HG03280 (cell line): Measurements from ENCODE around the gene ACTR1A.
A peak's percentile ranks its signal among the peaks of the same experiment; 100 is the strongest.
"Not testable (repeated sequence)": the region's sequence is repeated elsewhere in the genome, so short reads cannot be mapped to it uniquely, and the experiment has no call there.

ENCODE experiments used
- ATAC-seq: cut with Tn5 transposase; IDR thresholded peaks from one replicate; pipeline ENCODE4 v1.9.1; 2021; ENCODE audit warnings: mild to moderate bottlenecking, moderate library complexity; ENCODE audit not compliant: unreplicated experiment

Gene ACTR1A

DNA sequence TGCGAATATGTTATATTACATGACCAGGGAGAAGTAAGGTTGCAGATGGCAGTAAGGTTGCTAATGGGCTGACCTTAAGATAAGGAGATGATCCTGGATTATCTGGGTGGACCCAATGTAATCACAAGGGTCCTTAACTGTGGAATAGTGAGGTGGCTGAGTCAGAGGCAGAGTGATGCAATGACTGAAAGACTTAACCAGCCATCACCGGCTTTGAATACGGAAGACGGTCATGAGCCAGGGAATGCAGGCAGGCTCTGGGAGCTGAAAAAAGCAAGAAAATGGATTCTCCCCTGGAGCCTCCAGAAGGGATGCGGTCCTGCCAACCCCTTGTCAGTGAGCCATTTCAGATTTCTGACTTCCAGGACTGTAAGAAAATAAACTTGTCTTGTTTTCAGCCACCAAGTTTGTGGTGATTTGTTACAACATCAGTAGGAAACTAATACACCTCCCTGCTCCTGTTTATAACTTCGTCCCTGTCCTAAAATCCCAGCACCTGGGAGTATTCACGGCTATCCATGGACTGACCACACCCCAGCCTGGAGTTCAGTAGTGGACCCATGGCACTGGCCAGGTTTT is 46.5 kb downstream of the ACTR1A start:
- no peak for ATAC-seq

DNA sequence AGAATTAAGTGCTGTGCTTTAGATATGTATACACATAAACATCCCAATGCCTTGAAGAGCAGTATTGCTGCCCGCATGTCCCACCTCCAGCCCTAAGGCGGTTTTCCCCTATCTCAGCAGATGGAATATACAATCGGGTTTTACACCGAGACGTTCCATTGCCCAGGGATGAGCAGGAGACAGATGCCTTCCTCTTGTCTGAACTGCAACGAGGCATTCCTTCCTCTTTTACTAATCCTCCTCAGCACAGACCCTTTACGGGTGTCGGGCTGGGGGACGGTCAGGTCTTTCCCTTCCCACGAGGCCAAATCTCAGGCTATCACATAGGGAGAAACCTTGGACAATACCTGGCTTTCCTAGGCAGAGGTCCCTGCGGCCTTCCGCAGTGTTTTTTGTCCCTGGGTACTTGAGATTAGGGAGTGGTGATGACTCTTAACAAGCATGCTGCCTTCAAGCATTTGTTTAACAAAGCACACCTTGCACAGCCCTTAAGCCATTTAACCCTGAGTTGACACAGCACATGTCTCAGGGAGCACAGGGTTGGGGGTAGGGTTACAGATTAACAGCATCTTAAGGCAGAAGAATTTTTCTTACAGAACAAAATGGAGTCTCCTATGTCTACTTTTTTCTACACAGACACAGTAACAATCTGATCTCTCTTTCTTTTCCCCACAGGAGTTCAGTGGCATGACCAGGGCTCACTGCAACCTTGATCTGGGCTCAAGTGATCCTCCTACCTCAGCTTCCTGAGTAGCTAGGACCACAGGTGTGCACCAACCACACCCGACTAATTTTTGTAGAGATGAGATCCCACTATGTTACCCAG is 47.6 kb downstream of the ACTR1A start:
- not testable (repeated sequence) for ATAC-seq

DNA sequence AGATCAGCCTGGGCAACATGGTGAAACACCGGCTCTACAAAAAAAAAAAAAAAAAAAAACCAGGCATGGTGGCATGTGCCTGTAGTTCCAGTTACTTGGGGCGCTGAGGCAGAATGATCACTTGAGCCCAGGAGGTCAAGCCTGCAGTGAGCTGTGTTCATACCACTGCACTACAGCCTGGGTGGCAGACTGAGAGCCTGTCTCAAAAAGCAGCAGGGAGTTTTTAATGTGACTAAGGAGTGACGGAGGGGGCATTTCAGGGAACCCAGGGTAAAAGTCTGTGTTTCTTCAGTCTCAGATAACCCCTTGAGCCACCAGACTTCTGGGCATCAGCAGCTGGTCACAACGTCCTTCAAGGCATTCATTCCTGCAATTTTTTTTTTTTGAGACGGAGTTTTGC is 49.0 kb downstream of the ACTR1A start:
- no peak for ATAC-seq

DNA sequence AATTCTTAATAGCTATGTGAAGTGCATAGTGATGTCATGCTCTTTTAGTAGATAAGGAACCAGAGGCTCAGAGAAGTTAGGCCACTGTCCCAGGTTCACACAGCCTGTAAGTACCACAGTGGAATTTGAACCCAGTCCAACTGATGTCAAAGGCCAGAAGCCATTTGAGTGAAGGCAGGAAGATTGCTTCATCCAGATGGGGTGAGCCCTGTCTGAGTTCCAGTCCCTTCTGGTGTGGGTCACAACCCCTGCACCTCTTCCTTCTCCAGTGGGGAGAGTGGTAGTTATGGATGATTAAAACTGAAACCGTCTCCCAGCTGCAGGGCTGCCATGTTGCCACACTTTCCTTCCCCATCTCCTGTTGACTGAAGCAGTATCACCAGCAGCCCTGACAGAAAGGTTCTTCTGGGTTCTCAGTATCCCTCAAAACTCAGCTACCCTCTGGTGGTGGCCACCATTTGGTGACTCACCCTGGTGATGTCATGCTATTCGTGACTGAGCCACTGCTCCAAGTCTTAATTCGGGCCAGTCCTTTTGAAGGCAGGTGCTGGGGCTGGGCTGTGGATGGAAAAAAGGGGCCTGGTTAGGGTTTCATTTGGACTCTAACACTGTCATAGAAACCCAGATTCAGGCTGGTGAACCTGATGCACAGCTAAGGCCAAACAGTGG is 49.7 kb downstream of the ACTR1A start:
- ATAC-seq: no peak

DNA sequence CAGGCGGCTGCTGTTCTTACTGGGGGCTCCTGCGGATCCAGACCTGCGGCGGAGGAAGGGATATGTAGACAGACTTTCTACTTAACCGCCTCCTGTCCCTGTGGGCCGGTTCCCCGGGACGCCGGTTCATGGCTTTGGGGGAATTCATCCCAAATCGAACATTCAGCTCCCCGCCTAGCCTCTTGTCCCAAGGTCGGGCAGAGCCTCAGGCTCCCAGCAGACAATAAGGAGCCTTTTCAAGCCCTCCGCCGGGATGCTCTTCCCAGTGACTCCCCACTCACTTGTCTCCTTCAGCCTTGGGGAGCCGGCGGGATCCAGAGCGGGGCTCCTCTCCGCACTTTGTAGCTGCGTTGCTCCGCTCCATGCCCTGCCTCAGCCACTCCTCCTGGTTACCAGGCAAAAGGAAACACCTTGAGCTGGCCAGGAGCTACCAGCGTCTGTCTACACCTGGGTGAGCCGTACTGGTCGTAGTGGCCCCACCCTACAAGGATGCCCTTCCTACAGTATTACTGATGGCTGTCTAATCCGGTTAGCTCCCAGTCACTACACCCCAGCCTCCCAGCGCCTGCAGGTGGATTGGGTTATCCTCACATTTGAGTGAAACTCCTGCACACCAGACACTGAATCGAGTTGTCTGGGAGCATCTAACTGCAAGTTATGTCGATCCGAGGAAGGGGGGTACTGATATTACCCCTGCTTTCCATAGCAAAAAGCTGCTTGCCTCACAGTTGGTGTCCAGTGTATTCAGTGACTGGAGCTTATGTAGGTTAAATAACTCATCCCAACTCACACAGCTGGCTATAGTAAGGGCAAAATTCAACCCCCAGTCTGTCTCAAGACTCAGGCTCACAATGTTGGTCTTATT is 51.2 kb downstream of the ACTR1A start, which contains the start of gene C10orf95:
Gene C10orf95, minus strand, starts transcription at position 439 of the 865 bp plus-strand sequence. CDS start 450 bp downstream, outside the sequence.
- ATAC-seq: no peak

DNA sequence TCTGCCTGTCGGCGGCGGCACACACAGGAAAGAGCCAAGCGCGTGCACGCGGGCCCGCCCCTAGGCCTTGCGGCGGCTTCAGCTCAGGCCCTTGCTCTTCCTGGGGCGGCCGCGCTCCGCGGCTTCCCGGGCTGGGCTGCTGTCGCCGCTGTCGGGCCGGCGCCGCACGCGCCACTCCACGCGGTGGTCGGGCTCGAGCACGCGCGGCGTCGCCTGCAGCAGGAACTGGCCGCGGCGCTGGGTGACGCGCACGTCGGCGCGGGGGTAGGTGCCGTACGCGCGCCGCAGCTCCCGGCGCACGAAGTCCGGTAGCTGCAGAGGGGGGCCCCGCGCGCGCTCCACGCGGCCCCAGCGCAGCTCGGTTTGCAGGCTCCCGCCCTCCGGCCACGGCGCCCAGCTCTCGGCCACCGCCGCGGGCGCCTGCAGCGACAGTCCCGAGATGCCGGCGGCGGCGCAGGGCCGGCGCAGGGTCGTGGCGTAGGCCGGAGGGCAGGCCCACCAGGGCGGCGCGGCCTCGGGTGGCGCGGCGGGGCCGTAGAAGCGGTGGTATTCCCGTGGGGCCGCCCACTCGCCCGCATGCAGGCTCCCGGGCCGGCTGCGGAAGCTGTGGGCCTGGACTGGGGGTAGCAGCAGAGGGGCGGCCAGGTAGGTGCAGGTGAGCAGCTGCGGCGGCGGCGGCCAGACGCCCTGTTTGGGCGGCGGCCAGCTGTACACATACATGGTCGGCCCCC is 52.0 kb downstream of the ACTR1A start:
- peak; percentile 82 for ATAC-seq

DNA sequence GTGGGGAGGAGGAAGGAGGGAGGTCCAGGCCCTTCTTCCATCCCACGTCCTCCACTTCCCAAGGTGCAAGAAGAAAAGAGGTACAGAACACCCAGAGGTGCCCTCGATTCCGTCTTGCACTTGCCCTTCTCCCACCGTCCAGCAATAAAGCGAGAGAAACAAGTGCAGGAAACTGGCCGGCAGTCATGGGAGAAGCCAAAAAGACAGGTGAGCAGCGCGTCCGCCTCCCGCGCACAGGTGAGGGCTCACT is 52.5 kb downstream of the ACTR1A start:
- ATAC-seq: no peak

DNA sequence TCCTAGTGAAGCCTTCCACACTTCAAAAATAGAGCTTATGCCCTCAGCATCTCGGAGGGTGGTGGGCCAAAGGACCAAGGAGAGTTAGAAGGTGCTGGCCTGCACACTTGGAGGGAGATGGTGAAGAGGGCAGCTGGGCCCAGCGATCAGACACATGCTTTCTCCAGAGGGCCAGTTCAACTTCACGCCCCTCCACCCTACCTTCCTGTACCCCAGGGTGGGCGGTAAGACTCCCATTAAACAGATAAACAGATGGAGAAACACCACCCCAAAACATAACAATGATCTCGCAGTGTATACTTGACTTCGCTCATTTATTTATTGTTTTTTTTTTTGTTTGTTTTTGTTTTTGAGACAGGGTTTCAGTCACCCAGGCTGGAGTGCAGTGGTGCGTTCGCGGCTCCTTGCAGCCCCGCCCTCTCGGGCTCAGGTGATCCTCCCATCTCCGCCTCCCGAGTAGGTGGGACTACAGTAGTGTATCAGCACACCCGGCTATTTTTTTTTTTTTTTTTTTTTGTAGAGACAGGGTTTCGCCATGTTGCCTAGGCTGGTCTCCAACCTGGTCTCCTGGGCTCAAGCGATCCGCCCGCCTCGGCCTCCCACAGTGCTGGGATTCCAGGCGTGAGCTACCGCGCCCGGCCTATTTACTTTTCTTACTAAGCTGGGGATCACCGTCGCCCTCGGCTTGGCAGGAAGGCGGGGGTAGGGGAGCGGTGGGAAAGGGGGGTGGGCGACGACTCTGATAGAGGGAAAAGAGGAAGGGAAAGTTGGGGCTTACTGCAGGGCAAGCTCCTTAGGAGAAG is 53.0 kb downstream of the ACTR1A start:
- peak; percentile 57 for ATAC-seq

DNA sequence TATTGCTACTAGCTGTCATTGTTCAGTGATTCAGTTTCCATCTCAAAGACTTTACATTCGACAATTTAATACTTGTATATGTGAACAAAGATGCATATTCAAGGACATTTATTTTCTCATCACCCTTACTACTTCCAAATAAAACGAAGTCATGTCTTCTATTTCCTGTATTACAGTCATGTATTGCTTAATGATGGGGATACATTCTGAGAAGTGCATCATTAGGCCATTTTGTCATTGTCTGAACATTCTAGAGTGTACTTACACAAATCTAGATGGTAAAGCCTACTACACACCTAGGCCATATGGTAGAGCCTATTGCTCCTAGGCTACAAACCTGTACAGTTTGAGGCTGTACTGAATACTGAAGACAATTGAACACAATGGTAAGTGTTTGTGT is 57.7 kb downstream of the ACTR1A start:
- ATAC-seq: no peak

DNA sequence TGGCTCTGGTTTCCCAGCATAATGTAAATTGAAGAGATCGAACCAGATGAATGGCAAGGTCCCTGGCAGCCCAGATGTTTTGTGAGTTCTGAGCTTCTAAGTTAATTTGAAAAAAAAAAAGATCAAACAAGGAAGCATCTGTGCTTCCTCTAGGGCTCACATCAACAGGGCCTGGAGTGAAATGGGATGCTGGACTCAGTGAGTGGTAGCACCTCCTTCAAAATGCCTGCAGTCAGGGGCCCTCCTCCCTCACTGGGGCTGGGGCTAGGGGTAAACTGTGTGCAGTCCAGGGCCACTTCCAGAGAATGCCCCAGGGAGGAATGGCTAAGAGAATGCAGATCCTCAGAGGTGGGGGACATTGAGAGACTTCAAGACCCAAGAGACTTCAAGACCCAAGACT is 64.1 kb downstream of the ACTR1A start:
- ATAC-seq: no peak

DNA sequence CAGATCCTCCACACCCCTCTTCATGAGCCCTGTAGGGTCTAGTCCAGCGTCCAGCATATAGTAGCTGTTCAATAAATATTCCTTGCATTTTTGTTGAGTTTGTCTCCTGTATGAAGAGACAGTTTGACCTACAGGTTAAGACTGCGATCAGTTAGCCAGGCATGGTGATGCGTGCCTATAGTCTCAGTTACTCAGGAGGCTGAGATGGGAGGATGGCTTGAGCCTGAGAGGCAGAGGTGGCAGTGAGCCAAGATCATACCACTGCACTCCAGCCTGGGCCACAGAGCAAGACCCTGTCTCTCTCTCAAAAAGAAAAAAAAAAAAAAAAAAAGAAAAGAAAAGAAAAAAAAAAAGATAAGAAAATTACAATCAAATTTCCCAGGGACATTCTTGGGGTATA is 65.0 kb downstream of the ACTR1A start:
- ATAC-seq: no peak

DNA sequence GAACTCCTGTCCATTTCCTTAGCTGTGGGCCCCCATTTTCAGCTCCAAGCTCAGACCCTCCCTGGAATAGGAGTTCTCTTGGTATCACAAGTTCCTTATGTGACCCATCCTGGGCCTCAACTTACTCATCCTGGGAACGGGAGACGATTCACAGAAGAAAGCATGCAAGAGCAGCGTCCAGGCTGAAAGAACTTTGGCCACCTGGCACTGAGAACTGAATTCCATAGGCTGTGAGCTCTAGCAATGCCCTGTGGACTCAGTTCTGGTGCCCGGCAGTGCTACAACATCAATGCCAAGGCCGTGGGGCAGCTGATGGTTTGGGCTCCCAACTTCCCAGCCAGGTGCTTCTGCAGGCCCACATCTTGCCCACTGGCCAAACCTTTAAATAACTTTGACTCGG is 66.2 kb downstream of the ACTR1A start:
- no peak for ATAC-seq

DNA sequence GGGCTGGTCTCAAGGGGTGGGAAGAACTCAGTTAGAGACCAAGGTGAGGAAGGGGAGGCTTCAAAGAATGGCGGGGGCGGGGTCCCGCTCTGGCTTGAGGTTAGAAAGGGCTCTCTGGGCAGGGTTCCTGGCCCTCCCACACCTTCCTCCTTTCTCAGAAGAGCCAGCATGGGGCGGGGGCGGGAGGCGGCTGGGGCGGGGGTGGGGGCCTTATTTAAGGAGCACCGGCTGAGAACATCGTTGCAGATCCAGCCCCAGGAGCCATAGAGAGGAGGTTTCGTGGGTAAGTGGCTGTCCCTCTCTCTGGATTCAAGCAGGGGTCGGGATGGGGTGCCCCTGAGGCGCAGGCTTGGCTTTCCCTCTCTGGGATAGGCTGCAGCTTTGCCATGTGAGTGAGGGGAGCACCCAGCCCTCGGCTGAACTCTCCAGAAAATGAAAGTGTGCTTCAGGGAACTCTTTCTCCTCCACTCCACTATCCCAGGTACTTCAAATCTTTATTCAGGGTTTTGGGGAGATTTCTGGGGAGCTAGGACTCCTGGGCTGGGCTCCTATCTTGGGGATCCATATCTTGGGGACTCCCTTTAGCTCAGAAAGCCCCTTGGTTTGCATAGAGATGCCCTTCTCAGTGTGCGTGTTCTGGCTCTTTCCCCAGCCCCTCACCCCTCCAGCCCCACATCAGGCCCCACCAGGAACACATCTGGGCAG is 66.8 kb downstream of the ACTR1A start:
- no peak for ATAC-seq

DNA sequence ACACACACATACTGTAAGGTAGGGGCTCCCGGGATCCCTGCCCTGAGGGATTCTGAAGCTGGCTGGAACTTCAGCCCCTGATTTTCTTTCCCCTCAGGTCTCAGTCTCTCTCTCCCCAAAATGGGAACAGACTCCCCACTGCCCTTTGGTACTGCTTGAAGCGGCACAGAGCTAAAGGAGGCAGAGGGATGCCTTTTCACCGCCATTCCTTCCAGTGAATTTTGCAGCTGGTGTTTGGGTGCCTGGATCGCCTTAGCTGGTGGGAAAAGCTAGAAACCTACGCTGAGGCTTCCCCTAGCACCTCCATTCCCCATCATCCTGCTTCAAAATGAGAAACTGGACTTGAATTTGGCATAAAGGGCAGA is 67.4 kb downstream of the ACTR1A start:
- ATAC-seq: no peak

DNA sequence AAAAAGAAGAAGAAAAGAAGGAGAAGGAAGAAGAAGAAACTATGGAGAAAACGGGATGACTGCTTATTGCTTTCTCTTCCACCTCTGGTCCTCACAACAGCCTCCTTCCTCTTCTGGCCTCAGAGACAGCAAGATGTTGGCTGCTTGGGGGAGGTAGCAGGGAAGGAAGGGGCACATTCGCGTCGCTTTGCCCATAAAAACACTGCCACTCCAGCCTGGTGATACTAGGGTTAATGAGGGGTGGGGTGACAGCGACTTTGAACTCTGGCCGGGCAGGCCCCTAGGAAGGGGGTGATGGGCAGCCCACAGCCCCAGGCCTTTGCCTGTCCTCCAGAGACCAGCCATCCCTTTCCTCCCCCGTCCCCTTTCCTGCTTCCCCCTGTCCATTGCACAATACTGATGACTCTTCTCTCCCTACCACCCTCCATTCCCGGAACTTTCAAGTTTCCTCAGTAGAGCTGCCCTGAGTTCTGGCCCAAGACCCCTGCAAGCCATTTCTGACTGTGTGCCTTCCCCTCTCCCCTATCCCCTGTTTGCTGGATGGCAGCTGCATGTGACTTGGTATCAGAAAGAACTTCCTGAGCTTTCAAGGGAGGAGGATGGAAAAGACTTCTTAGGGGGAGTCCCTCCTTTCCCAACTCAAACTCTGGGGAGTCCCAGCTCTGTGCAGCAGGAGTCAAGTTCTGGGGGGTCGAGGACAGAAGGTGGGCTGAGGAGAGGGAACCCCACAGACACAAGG is 67.9 kb downstream of the ACTR1A start:
- ATAC-seq: no peak

DNA sequence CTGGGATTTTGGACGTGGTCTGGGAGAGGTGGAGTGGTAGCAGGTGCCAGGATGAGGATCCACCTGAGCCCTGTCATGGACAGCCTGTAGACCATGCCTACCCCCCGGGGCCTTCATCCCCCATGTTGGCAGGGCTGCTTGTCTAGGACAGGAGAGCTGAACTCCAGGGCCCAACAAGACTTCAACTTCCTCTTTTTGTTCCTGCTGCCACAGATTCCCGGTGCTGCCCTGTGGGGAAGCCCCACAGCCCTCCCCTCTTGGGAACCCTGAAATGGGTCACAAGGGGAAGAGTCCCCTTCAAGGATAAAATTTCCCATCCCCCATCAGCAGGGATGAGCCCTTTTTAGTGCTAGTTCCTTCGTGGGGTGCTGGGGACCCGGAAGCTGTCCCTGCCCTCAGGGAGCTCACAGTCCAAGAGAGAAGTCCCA is 68.9 kb downstream of the ACTR1A start:
- ATAC-seq: no peak

DNA sequence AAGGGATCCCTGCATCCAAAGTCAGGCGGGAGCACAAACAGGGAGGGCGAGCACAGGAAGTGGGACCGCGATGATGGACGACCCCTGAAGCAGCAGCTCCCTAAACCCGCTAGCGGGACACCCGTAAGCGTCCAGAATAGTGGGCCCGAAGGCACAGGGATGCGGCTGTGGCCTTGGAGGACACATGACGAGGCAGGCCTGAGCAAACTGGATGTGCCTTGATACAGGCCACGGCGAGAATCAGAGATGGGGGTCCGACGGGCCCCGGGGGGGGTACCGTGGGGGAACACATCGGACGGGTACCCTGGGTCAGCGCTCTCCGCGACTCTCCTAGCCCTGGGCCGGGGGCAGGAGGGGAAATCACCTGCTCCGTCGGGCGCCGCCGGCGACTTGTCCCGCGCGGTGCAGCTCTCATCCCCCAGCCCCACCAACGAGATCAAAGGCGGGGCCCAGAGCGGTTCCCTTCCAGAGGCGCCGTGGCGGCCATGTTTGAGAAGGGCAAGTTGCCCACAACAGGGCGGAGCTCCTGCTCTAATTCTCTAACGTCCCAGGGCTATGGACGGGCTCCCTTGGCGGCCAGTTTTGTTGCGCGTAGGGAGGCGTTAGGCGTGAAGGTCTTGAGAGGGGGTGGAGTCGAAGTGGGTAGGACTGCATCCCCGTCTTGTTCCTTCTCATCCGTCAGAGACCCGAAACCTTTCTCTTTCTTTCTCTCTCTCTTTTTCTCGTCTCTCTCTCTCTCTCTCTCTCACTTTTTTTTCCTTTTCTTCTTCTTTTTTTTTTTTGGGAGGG is 70.2 kb downstream of the ACTR1A start, which contains the start of gene CUEDC2:
Gene CUEDC2, minus strand, starts transcription at position 413 of the 789 bp plus-strand sequence. CDS start 7,386 bp downstream, outside the sequence.
- peak; percentile 88 for ATAC-seq
